GM21515 (cell line): ENCODE data around the gene SMYD3.

Source experiments
- ATAC-seq: cut with Tn5 transposase; IDR thresholded peaks from one replicate; pipeline ENCODE4 v1.9.1; 2021; ENCODE audit not compliant: unreplicated experiment

The SMYD3 gene

DNA sequence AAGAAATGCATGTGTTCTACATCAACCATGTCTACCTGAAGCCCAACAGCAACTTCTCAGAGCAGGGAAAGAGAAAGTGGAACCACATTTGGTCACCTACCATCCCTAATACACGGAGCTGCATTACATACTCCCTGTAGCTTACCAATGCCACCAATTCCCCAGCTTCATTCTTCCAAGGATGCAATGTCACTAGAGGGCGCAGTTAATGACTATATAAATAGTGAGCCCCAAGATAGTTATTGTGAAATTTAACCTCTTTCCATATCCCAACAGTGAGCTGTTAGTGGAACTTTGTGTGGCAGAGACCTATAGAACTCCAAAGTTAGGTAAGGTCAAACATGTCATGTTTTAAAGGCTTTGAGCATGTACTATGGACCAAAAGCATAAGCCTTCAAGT is 618.3 kb downstream of the SMYD3 start:
- no peak for ATAC-seq

DNA sequence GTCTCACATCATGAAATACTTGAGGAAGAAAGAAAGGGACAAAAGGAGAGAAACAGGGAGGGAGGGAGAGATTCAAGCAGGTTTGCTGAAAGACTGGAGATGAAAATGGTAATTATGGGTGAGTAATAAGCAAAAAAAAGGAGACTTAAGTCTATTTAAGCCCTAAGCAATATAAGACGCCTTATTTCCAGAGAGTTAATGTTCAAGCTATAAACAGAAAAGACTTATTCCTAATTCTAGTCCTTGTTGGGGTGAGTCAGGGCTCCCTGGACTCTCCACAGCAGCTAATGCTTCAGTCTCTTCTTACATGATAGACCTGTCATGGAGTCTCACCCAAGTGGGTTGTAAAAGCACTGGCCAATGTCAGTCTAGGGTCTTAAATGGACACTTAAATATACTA is 619.2 kb downstream of the SMYD3 start:
- ATAC-seq = no peak

DNA sequence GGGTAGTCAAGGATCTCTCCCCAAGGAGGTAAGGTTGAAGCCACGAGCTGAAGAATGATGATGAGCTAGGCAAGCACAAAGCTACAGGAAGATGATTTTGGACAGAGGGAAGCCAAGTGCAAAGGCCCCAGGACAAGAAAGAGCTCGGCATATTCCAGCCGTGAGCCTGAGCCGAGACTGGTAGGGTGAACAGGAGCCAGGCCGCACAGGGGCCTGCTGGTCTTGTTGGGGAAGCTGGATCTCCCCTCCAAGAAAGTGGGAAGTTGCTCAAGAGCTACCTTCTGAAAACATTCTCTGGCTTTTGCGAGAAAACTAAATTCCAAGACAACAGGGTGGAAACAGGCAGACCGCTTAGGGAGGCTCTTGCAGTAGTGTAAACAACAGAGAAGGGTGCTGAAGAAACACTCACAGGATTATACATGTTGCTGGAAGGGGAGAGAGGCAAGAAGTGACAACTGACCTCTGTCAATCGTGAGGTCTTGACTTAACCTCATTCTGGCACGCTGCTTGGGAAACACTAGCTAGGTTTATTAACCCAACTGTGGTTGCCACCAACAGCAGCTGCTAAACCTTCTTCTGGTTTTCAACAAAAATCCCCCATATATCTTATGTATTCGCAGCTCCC is 625.2 kb downstream of the SMYD3 start:
- no peak for ATAC-seq

DNA sequence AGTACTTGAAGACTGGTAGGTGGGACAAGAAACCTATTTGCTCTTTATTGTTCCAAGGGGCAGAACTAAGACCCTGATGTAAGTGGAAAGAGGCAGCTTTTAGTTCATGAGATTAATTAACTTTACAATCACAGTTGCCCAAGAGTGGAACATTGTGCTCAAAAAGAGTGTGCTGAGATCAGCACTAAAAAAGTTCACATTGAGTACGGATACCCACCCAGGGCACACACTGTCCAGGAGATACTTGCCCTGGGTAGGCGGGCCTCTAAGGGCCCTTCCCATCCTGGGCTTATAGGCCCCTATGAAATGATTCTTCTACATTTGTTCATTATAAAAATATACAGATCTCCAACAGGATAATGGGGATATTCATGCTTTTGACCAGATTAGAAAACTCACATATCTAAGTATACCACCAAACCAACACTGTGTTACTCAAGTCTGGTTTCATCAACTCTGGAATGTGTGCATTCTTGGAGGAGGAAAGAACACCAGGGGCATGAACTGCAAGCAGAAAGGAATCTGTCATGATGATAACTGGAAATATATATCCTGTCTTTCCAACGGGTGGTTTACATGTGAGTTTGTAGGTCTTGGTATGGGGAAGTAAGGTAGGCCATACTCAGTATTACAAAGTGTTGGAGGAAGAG is 626.2 kb downstream of the SMYD3 start:
- ATAC-seq = no peak

DNA sequence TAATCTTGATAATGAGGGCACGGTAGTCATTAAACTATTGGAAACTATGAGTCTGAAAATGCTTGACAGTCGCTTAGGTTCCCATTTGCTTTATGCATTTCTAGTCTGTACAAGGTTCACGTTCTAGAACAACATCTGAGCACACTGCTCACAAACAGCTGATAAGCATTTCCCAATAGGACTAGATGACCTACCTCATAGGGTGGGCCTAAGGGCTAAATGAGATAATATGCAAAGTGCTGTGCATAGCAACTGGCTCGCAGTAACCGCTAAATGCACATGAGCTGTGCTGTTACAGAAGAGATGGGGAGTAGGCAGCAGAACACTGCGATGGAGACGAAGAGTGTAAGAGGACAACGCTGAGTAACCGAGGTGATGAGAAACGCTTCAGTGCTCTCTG is 628.0 kb downstream of the SMYD3 start:
- no peak for ATAC-seq

DNA sequence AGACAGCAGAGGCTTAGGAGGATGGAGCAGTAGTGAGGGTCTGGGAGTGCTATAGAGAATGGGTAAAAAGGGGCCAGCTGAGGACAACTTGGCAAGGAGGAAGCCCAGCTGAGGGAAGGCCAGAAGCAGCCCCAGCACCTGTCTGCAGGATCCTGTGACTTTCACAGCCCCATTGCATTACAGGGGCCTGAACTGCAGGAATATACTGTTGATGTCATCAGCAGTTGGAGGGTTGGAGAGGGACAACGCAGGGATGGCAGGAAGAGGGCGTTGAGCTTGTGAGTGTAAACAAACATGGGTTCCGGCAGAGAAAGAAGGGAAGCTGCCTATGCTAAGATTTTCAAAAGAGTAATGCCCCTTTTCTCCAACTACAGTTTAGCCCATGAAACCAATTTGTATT is 628.5 kb downstream of the SMYD3 start:
- no peak for ATAC-seq

DNA sequence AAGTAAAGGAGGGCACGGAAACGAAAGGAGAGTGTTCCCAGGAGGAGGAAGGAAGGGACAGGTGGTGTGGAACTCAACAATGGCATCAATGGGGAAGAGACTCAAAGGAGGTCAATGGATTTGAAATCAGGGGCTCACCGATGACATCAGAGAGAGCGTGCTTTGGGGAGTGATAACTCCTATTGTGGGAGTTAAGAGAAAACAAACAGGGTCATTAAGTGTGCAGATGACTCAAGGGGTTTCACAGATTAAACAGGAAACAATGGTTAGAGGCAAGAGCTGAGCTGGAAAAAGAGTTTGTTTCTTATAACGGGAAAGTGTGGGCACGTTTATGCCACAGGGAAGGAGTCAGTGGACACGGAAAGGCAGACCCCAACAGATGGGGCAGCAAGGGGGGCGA is 629.1 kb downstream of the SMYD3 start:
- no peak for ATAC-seq

DNA sequence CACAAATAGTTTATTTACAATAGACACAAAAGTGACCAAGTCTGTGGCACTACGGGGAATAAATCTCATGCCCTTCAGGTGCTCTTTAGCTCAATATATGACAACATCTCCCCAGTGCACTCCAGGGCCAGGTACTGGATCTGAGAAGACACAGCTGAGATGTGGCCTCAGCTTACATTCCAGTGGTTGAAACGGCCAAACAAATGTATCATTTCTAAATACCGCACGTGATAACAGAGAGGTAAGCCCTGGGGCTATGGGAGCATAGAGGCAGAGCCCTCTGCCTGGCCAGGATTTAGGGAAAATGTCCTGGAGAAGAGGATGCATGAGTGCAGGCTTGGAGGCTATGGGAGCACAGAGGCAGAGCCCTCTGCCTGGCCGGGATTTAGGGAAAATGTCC is 630.5 kb downstream of the SMYD3 start:
- no peak for ATAC-seq

DNA sequence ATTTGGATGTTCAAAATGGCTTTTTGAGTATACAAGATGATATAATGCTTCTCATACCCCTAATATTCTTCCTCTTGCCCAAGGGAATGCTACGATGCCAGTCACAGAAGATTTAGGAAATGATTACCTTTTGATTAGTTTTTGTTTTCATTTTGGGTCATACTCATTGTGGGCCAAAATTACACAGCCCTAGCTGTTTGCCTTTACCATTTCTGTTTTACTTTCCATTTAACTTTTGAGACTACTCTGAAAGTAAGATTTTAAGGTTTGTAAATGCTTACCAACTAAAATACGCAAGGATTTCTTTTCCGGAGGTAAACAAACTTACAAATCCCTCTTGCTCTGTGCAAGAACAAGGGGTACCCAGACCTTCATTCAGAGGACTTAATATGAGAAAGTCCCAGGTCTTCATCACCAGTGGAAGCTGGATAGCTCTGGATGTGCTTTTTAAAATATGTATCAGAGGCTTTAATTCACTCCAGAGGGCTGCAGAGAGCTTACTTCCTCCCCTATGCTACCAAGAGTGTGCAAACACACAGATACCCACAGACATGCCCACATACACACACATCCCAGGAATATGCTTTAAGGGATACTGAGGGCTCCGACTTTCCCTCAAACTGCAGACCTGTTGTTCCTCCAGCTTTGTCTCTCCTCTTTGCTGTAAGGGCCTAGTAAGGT is 631.4 kb downstream of the SMYD3 start:
- ATAC-seq = no peak

DNA sequence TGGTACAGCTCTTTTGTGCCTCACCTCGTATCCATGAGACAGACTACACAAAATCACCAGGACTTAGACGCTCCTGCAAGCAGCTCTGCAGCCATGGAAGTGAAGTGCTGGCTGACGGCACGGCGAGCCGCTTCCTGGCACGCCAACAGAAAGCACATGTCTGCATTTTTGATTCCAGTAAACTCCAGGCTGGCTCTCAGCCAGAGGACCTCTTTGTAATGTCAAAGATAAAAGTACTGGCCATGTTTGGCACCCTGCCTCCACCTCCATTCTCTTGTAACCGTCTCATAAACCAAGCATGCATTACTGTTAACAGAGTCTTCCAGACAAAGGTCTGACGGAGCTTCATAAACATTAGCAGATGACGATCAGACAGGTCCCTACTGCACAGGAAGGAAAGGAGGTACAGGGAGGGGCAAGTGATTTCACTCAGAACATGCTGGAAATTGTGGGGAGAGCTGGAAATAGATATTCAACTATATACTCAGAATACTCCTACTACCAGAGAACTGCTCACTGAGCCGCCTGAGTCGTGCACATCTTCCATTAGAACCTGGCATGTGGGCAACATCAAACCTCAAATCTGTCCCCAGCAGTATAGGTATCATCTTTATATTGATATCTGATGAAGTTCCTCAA is 632.0 kb downstream of the SMYD3 start:
- ATAC-seq = no peak

DNA sequence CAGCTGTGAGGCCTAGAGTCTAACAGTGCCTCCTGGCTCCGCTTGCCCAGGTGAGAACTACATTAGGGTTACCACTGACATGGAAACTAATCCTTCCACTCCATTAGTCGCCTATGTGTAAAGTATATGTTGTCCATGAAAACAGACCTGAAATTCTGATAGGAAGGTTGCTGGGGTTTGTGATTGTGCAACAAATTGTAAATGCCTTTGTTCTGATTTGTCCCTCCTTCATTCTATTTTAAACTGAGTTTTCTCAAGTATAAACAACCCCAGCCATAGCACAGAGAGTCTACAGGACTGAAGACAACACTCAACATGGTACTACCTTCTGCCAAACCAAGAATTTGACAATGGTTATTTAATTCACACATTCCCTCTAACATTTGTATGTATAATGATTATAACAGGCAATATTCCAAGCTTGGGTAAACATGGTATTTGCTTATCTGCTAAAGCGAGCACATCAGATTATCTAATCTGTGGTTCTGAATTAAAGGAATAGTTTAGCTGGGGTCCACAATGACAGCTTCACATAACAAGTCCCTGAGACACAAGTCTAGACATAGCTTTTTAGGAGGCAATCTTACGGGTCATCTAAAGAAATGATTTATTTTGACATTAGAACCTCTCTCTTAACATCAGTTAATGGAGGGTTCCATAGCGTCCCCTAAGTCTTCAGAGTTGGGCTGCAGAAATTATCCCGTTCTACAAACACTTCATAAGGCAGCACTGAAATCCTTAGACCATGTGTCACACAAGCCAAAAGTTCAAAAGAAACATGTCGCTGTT is 633.0 kb downstream of the SMYD3 start:
- ATAC-seq = no peak

DNA sequence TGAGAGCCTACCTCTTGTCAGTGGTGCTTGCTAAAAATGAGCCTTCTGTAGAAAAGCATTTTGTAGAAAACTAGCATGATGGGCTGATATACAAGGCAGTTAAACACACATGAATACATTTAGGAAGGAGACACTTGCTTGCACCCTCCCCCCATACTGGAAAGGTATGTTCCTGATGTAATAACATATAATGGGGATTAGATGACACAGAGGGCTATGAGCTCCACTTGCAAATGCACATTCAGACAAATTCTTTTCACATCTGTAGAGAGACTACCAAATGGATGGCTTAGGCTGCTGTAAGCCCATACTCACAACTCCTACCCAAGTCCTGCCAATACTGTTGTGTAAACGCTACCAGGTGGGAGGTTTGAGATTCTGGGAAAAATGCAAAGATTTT is 634.0 kb downstream of the SMYD3 start:
- no peak for ATAC-seq

DNA sequence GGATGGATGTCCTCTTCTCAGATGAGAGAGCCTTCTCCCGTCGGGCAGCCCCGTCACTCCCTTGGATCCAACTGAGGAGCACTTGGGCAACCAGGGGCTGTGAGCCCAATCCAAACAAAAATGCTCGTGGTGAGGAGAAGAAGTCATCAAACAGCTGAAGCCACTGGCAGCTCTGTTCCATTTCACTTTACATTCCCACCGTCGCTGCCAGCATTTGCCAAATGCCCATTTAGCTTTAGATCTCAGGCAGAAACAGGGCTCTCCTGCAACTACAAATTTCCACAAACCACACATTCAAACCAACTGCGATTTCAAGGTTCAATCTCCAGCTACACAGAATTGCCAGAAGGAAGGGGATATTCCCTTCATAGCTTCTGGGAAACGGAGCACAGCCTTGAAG is 634.6 kb downstream of the SMYD3 start:
- ATAC-seq = no peak

DNA sequence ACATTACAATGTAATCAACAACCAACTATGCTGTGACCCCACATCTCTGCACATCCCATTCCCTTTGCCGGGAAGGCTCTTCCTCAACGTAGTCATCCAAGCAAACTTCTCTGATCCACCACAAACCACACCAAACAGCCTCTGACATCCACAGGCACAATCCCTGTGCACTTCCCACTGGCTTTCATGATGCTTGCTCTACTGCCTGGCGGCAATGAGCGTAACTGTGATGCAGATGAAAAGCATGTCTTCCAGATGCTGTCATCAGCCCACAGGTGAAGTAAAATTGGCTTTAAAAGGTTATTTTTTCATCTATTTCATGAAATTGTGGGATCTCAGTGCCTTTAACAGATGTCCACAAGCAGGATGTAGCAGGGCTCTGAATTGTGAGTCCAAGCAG is 635.2 kb downstream of the SMYD3 start:
- no peak for ATAC-seq

DNA sequence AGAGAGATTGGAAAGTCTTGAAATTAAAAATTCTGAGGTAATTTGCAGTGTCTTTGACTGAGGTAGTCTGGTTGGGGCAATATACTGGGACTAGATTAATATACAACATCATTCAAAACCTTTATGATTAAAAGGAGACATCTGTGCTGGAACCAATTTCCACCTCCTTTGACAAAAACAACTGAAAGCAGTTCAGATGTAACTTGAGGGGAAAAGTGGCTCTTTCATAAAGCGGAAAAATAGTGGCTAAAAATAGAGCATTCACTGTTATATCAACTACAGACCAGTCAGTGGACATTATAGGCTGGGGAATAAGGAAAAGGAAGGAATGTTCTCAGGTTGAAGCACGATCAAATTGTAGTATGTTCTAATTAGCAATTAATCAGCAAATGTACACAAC is 635.9 kb downstream of the SMYD3 start:
- ATAC-seq = no peak

DNA sequence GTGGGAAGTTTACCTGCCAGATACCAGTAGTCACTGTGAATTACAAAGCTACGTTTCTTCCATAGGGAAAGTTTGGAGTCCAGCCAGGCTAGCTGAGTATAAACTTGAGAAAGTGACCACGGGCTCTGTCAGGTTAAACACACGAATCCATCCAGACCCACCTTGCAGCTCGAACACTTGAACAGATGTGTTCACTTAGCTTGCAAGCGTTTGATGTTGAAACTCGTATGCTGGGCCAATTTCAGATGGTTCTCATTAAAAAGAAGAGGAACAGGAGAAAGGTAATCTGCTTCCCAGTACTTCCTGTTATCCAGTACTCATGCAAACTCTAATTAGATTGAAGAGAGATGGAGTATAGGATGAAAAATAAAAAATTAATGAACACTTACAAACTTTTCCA is 636.4 kb downstream of the SMYD3 start:
- no peak for ATAC-seq

DNA sequence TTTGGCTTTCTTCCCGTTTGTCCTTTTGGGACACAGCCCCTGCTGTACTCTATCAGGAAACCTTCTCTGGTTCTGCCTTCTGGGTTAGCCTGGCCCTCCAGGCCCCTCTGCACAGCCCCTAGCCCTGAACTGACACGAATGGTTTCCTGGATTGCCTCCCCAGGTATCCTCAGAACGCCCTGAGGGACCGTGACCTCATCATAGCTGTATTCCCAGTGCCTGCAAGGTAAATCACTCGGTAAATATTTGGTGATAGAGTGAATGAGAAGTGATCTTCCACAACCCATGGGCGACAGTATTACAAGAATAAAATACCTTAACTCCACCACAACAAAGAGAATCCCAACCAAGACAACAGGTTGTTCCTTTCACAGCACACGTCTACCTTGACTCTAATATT is 637.2 kb downstream of the SMYD3 start:
- no peak for ATAC-seq

DNA sequence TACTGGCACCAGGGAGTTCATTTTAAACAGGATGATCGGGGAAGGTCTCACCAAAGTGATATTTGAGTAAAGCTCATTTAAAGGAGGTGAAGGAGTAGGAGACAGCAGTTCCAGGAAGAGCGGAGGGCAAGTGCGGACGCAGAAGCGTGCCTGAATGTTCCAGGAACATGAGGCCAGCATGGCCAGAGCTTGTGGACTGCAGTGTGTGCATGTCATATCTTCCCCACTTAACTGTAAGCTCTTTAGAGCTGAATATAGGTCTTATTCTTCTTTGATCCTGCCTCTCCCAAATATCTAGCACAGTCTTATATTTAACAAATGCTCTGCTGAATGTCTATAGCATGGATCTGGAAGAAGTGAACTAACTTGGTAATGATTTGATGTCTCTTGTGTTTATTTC is 639.3 kb downstream of the SMYD3 start:
- ATAC-seq = no peak

DNA sequence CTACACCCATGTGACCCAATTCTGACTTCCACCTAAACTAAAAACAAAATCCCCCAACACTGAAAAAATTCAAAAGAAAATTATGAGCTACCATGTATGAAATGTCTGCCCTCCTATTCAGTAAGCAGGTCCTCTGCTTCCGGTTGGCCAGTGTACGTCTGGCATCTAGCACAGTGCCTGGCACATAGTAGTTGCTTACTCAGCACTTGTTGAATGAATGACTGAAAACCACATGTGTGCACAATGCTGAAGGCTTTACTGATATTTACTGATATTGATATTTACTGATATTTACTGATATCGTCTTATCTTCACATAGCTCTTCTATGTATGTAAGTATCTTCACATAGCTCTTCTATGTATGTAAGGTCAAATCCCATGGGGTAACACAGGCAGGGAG is 642.2 kb downstream of the SMYD3 start:
- no peak for ATAC-seq

DNA sequence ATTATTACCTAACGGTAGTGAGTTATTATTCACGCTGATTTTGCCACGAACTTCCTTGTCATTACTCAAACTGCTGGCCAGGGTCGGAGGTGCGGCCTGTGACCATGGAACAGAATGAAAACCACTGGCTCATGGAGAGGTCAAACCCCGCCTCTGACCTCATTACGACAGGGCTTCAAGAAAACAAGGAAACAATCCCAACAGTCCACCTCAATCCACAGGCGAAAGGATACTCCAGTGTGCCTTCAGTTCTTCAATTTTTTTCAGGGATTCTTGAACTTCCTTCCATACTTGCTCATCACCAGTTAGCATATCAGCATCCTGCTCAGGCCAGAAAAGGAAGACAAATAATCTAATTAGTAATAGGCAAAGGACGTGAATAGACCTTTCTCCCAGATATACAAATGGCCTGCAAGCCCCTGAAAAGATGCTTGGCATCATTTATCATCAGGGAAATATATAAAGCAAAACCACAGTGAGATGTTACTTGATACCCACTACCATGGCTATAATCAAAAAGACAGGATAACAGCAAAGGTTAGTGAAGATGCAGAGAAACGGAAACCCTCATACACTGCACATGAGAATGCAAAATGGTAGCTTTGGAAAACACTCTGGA is 643.4 kb downstream of the SMYD3 start:
- no peak for ATAC-seq
